Keratinocyte (primary cell): ENCODE measurements around the gene PAQR8. TPM values are rescaled to one million over a fixed set of nuclear protein-coding genes. Genes with fewer than 3 reads are reported as not detected.
A peak's percentile ranks its signal among the peaks of the same experiment; 100 is the strongest.

Experiments used
- DNase-seq: peaks from one replicate; pipeline ENCODE4 v3.0.0-alpha.2; 2011; ENCODE audit warnings: low read depth, missing footprints, low spot score
- FAIRE-seq: peaks from 2 replicates; lab custom pipeline; 2011; peaks lifted over from hg19 to GRCh38; lab: Jason Lieb, UNC
- H2AFZ ChIP-seq: 2 replicates; pipeline ENCODE4 v1.6.0; 2012; ENCODE audit warnings: low read length, control low read depth, inconsistent platforms; ENCODE audit not compliant: control insufficient read depth
- H3K27ac ChIP-seq: 2 replicates; pipeline ENCODE4 v1.5.1; 2011; ENCODE audit warnings: low read length; ENCODE audit not compliant: control insufficient read depth, insufficient read depth
- H3K27me3 ChIP-seq: 3 replicates; pipeline ENCODE4 v1.6.0; 2011; ENCODE audit warnings: low read length; ENCODE audit not compliant: control insufficient read depth, insufficient read depth; ENCODE audit errors: extremely low read depth
- H3K36me3 ChIP-seq, 2 experiments: 2 replicates in 1 of 2; 3 replicates in 1 of 2; pipeline ENCODE4 v1.5.1; 2011; ENCODE audit warnings: low read length in 2 of 2, mild to moderate bottlenecking in 1 of 2; ENCODE audit not compliant: control insufficient read depth in 2 of 2, insufficient read depth in 2 of 2; ENCODE audit errors: extremely low read depth in 1 of 2
- H3K4me1 ChIP-seq: 3 replicates; pipeline ENCODE4 v1.5.1; 2011; ENCODE audit warnings: low read length; ENCODE audit not compliant: control insufficient read depth, insufficient read depth; ENCODE audit errors: extremely low read depth
- H3K4me2 ChIP-seq: 3 replicates; pipeline ENCODE4 v1.6.0; 2011; ENCODE audit warnings: low read depth, low read length; ENCODE audit not compliant: control insufficient read depth, insufficient read depth; ENCODE audit errors: extremely low read depth
- H3K4me3 ChIP-seq, 3 experiments: fragments of 200-600 bp in 1 of 3; sonication (generic) in 1 of 3; 2 replicates in 2 of 3; 3 replicates in 1 of 3; pipeline ENCODE4 v1.5.1; 2011 to 2016; ENCODE audit warnings: low read length in 3 of 3, mild to moderate bottlenecking in 3 of 3, control low read depth in 2 of 3, inconsistent platforms in 1 of 3, low read depth in 1 of 3, mixed read lengths in 1 of 3, mixed run types in 1 of 3, moderate library complexity in 1 of 3; ENCODE audit not compliant: control insufficient read depth in 2 of 3, insufficient read depth in 2 of 3; ENCODE audit errors: extremely low read depth in 1 of 3
- H3K79me2 ChIP-seq: 2 replicates; pipeline ENCODE4 v1.6.0; 2012; ENCODE audit warnings: low read length; ENCODE audit not compliant: control insufficient read depth, insufficient read depth
- H3K9ac ChIP-seq: 3 replicates; pipeline ENCODE4 v1.6.0; 2011; ENCODE audit warnings: low read length; ENCODE audit not compliant: control insufficient read depth, insufficient read depth; ENCODE audit errors: extremely low read depth
- H3K9me1 ChIP-seq: 3 replicates; pipeline ENCODE4 v1.6.0; 2011; ENCODE audit warnings: low read length; ENCODE audit not compliant: control insufficient read depth, insufficient read depth; ENCODE audit errors: extremely low read depth
- H3K9me3 ChIP-seq: 2 replicates; pipeline ENCODE4 v1.5.1; 2012; ENCODE audit warnings: low read depth, low read length; ENCODE audit not compliant: control insufficient read depth
- H4K20me1 ChIP-seq: 3 replicates; pipeline ENCODE4 v1.6.0; 2011; ENCODE audit warnings: low read length; ENCODE audit not compliant: control insufficient read depth, insufficient read depth; ENCODE audit errors: extremely low read depth
- CTCF ChIP-seq, 3 experiments: IDR thresholded peaks in 1 of 3; conservative IDR thresholded peaks in 1 of 3; optimal IDR thresholded peaks in 1 of 3; 2 replicates in 2 of 3; 3 replicates in 1 of 3; pipeline versions ENCODE3 to v1.5.1; 2011; ENCODE audit warnings: low read length in 3 of 3, mild to moderate bottlenecking in 3 of 3, moderate library complexity in 2 of 3, control low read depth in 1 of 3, inconsistent platforms in 1 of 3; ENCODE audit not compliant: insufficient read depth in 2 of 3; ENCODE audit errors: extremely low read depth in 1 of 3
- EZH2 ChIP-seq: IDR thresholded peaks from one replicate; pipeline ENCODE4 v1.6.1; 2012; ENCODE audit warnings: inconsistent platforms, mild to moderate bottlenecking, low read length, moderate library complexity
- dilution Hi-C: fragments of 300-500 bp; cut with MboI; formaldehyde crosslinking; loops from one replicate; pipeline ENCODE4 v1.7.0; 2020; ENCODE audit warnings: low sequenced_read_pairs; ENCODE audit not compliant: extremely low pct_ligation_motif_present
- polyA plus RNA-seq, 5 experiments: library from polyadenylated mRNA; depleted of rRNA in 3 of 5; stranded (reverse) in 3 of 5; stranded (forward) in 1 of 5; unstranded in 1 of 5; fragments of >200 nt; gene quantifications; 1 replicate in 1 of 5; 2 replicates in 3 of 5; 3 replicates in 1 of 5; pipeline versions ENCODE4 v1.2.1 to v1.2.3, GENCODE V29; 2011 to 2012; ENCODE audit warnings: missing spikeins in 2 of 5, low read depth in 1 of 5, low replicate concordance in 1 of 5

PAQR8 gene
- polyA plus RNA-seq, 1 donor (not counting 4 experiments of a cell fraction or from before 2014, with no cell fraction given) = 1.6 TPM

DNA sequence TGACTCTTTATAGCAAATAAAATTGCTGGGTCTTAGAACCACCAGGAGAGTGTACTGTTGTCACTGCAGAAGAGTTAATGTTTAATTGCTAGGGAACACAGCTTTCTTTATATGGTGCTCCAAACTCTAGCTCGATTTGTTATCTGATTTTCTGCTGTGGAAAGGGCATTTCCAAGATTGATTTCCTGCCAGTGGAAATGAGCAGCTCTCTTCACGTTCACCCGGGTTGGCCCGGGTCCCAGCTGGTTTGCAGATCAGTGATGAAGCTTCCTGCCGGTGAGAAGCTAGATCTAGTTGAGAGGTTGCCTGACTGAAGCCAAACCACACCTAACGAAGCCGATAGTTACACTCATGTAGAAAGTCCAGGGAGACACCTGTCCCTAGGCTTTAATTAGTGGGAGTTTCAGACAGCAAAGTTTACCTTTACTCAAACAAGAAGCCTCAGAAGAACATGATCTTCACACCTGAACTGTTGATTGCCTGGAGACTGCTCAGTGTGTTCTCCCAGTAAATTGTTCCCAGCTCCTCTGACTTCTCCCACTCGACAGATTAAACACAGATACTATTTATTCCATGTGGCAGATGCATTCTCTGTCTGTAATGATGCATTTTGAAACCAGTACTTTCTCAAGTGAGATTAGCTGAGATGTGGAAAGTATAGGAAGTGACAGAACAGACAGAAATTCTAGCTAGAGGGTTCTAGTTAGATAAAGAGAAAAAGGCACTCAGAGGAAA is 27.8 kb downstream of the PAQR8 start:
- no peak overlapping the region for H3K9ac ChIP-seq
- H3K4me2 ChIP-seq = peak overlapping the region; percentile 76
- peaks cover 25% of the 10 kb centered on the region for H3K4me1 ChIP-seq
- H3K27me3 ChIP-seq = no peaks in the 10 kb centered on the region
- TF ChIP-seq EZH2 = no peak
- no peak for TF ChIP-seq CTCF (optimal IDR thresholded peaks at IDR 0.05 in 1 of 3, IDR thresholded peaks at IDR 0.05 in 1 of 3, conservative IDR thresholded peaks at IDR 0.05 in 1 of 3; ENCODE audit: extremely low read depth in 1 of 3, insufficient read depth in 2 of 3, low read length in 3 of 3)
- peak overlapping the region in 2 of 3 experiments; percentile 19 to 46 for H3K4me3 ChIP-seq
- no peaks in the 10 kb centered on the region for H4K20me1 ChIP-seq
- FAIRE-seq (peak; percentile 62), DNase-seq (no peak)
- peak overlapping the region; percentile 10 for H2AFZ ChIP-seq
- no peaks in the 10 kb centered on the region for H3K36me3 ChIP-seq
- H3K9me1 ChIP-seq = no peaks in the 10 kb centered on the region
- dilution Hi-C loops = no loop called here
- no peaks in the 10 kb centered on the region for H3K9me3 ChIP-seq
- H3K79me2 ChIP-seq = no peaks in the 10 kb centered on the region
- H3K27ac ChIP-seq = peak overlapping the region; percentile 10

DNA sequence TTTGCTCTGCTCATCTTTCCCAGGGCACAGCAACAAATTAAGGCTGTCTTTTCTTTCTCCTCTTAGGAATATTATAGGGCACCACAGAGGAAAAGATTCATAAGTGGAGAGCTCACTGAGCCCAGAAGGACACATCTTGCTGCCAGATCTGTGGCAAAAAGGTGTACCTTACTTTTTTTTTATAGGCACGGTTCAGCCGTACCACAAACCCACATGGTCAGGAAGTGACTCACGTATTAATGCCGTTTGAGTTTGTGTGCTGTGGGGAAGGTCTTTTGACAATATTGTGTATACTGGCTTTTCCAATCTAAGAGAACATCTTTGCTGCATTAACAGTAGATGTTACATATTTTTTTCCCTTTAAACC is 28.4 kb downstream of the PAQR8 start:
- DNase-seq = peak; percentile 25
- Histone ChIP-seq H3K9ac (no peak overlapping the region), H3K36me3 (no peaks in the 10 kb centered on the region), H3K9me3 (no peaks in the 10 kb centered on the region), H3K9me1 (no peaks in the 10 kb centered on the region), H3K4me3 (peak overlapping the region in 2 of 3 experiments; percentile 19 to 46), H3K4me2 (peak overlapping the region; percentile 76), H3K27me3 (no peaks in the 10 kb centered on the region), H2AFZ (peak overlapping the region; percentile 10), H4K20me1 (no peaks in the 10 kb centered on the region), H3K79me2 (no peaks in the 10 kb centered on the region), H3K27ac (peak overlapping the region; percentile 10), H3K4me1 (peaks cover 25% of the 10 kb centered on the region)
- dilution Hi-C loops = no loop called here
- no peak for TF ChIP-seq CTCF (optimal IDR thresholded peaks at IDR 0.05 in 1 of 3, IDR thresholded peaks at IDR 0.05 in 1 of 3, conservative IDR thresholded peaks at IDR 0.05 in 1 of 3; ENCODE audit: extremely low read depth in 1 of 3, insufficient read depth in 2 of 3, low read length in 3 of 3)
- FAIRE-seq = peak; percentile 68
